ENCODE results near the gene ELFN1.

The ELFN1 gene

GRCh38 chr7:1694611-1695511, 24.8 kb downstream of the ELFN1 start:
- H3K4me3 ChIP-seq (ENCODE audit: low read depth, low read length): no peak overlapping the region
- no peak for TF ChIP-seq CTCF (IDR thresholded peaks at IDR 0.05; ENCODE audit: low read depth, low read length)
- TF ChIP-seq POLR2A (IDR thresholded peaks at IDR 0.05; ENCODE audit: extremely low read depth, insufficient read length): no peak
- no peak for TF ChIP-seq MAX (IDR thresholded peaks at IDR 0.05; ENCODE audit: low read depth, low read length)
- no peak for TF ChIP-seq MYC (IDR thresholded peaks at IDR 0.05; ENCODE audit: low read depth, low read length)
- no peak for DNase-seq (ENCODE audit: low read depth)

GRCh38 chr7:1695800-1696454, 25.9 kb downstream of the ELFN1 start:
- DNase-seq (ENCODE audit: low read depth): no peak
- TF ChIP-seq POLR2A (IDR thresholded peaks at IDR 0.05; ENCODE audit: extremely low read depth, insufficient read length) (no peak), CTCF (IDR thresholded peaks at IDR 0.05; ENCODE audit: low read depth, low read length) (no peak), MYC (IDR thresholded peaks at IDR 0.05; ENCODE audit: low read depth, low read length) (no peak), MAX (IDR thresholded peaks at IDR 0.05; ENCODE audit: low read depth, low read length) (no peak)
- H3K4me3 ChIP-seq (ENCODE audit: low read depth, low read length): no peak overlapping the region

GRCh38 chr7:1696671-1697498, 26.8 kb downstream of the ELFN1 start:
- TF ChIP-seq CTCF (IDR thresholded peaks at IDR 0.05; ENCODE audit: low read depth, low read length) (no peak), MYC (IDR thresholded peaks at IDR 0.05; ENCODE audit: low read depth, low read length) (no peak), MAX (IDR thresholded peaks at IDR 0.05; ENCODE audit: low read depth, low read length) (no peak), POLR2A (IDR thresholded peaks at IDR 0.05; ENCODE audit: extremely low read depth, insufficient read length) (no peak)
- DNase-seq (ENCODE audit: low read depth): no peak
- no peak overlapping the region for H3K4me3 ChIP-seq (ENCODE audit: low read depth, low read length)

GRCh38 chr7:1697499-1698125, 27.5 kb downstream of the ELFN1 start:
- DNase-seq (ENCODE audit: low read depth): no peak
- TF ChIP-seq CTCF (IDR thresholded peaks at IDR 0.05; ENCODE audit: low read depth, low read length): no peak
- no peak for TF ChIP-seq MAX (IDR thresholded peaks at IDR 0.05; ENCODE audit: low read depth, low read length)
- no peak for TF ChIP-seq MYC (IDR thresholded peaks at IDR 0.05; ENCODE audit: low read depth, low read length)
- TF ChIP-seq POLR2A (IDR thresholded peaks at IDR 0.05; ENCODE audit: extremely low read depth, insufficient read length): no peak
- H3K4me3 ChIP-seq (ENCODE audit: low read depth, low read length): no peak overlapping the region

- no peak for DNase-seq (ENCODE audit: low read depth)
- H3K4me3 ChIP-seq (ENCODE audit: low read depth, low read length): no peak overlapping the region
- no peak for TF ChIP-seq CTCF (IDR thresholded peaks at IDR 0.05; ENCODE audit: low read depth, low read length)
- TF ChIP-seq MYC (IDR thresholded peaks at IDR 0.05; ENCODE audit: low read depth, low read length): no peak
- no peak for TF ChIP-seq POLR2A (IDR thresholded peaks at IDR 0.05; ENCODE audit: extremely low read depth, insufficient read length)
- TF ChIP-seq MAX (IDR thresholded peaks at IDR 0.05; ENCODE audit: low read depth, low read length): no peak
These were observed 28.1 kb downstream of the ELFN1 start for GRCh38 chr7:1698201-1698600.
